Trophoblast cell (in vitro differentiated cells and primary cell): ENCODE data around the gene GLYATL3.
"Not testable (repeated sequence)": the region's sequence is repeated elsewhere in the genome, so short reads cannot be mapped to it uniquely, and the experiment has no call there.

ENCODE experiments used
- DNase-seq, 2 donors: peaks; one replicate each; pipeline ENCODE4 v3.0.0-alpha.2; 2016
- H2AFZ ChIP-seq: 2 replicates; pipeline ENCODE4 v1.6.1; 2013; ENCODE audit warnings: low read length, moderate library complexity, mild to moderate bottlenecking; ENCODE audit not compliant: insufficient read depth, poor library complexity
- H2AK5ac ChIP-seq: 2 replicates; pipeline ENCODE4 v1.6.1; 2013; ENCODE audit warnings: mild to moderate bottlenecking, low read length
- H2BK120ac ChIP-seq: 2 replicates; pipeline ENCODE4 v1.6.1; 2013; ENCODE audit warnings: low read length, mild to moderate bottlenecking, moderate library complexity; ENCODE audit not compliant: insufficient read depth, poor library complexity
- H2BK12ac ChIP-seq: 2 replicates; pipeline ENCODE4 v1.6.1; 2013; ENCODE audit warnings: mild to moderate bottlenecking, low read length, moderate library complexity
- H2BK5ac ChIP-seq: 2 replicates; pipeline ENCODE4 v1.6.1; 2013; ENCODE audit warnings: low read length, low read depth, moderate library complexity, mild to moderate bottlenecking; ENCODE audit not compliant: poor library complexity
- H3K14ac ChIP-seq: 2 replicates; pipeline ENCODE4 v1.6.1; 2013; ENCODE audit warnings: mild to moderate bottlenecking, low read length
- H3K18ac ChIP-seq: 2 replicates; pipeline ENCODE4 v1.6.1; 2013; ENCODE audit warnings: mild to moderate bottlenecking, low read length
- H3K23ac ChIP-seq: 2 replicates; pipeline ENCODE4 v1.6.1; 2013; ENCODE audit warnings: low read length
- H3K27ac ChIP-seq: 2 replicates; pipeline ENCODE4 v1.5.1; 2013; ENCODE audit warnings: low read depth, mild to moderate bottlenecking, inconsistent platforms, low read length, moderate library complexity
- H3K27me3 ChIP-seq: 2 replicates; pipeline ENCODE4 v1.6.1; 2013; ENCODE audit warnings: inconsistent platforms, mild to moderate bottlenecking, low read length, moderate library complexity; ENCODE audit not compliant: insufficient read depth
- H3K36me3 ChIP-seq, 2 experiments: 1 replicate in 1 of 2; 2 replicates in 1 of 2; pipeline ENCODE4 v1.6.1; 2013; ENCODE audit warnings: low read length in 2 of 2, mild to moderate bottlenecking in 2 of 2, moderate library complexity in 1 of 2; ENCODE audit not compliant: insufficient read depth in 2 of 2, control insufficient read depth in 1 of 2
- H3K4ac ChIP-seq: 2 replicates; pipeline ENCODE4 v1.6.1; 2013; ENCODE audit warnings: low read depth, mild to moderate bottlenecking, low read length, moderate library complexity
- H3K4me1 ChIP-seq, 2 experiments: 1 replicate in 1 of 2; 2 replicates in 1 of 2; pipeline ENCODE4 v1.6.1; 2013; ENCODE audit warnings: low read length in 2 of 2, mild to moderate bottlenecking in 2 of 2, moderate library complexity in 1 of 2; ENCODE audit not compliant: insufficient read depth in 2 of 2, control insufficient read depth in 1 of 2
- H3K4me2 ChIP-seq: 2 replicates; pipeline ENCODE4 v1.6.1; 2013; ENCODE audit warnings: inconsistent platforms, mild to moderate bottlenecking, low read length, moderate library complexity
- H3K4me3 ChIP-seq: 2 replicates; pipeline ENCODE4 v1.5.1; 2013; ENCODE audit warnings: mild to moderate bottlenecking, low read depth, low read length, inconsistent platforms
- H3K79me1 ChIP-seq: one replicate; pipeline ENCODE4 v1.6.1; 2013; ENCODE audit warnings: low read length
- H3K79me2 ChIP-seq: 2 replicates; pipeline ENCODE4 v1.6.1; 2013; ENCODE audit warnings: low read length, mild to moderate bottlenecking; ENCODE audit not compliant: control insufficient read depth, insufficient read depth, poor library complexity
- H3K9ac ChIP-seq: 2 replicates; pipeline ENCODE4 v1.6.1; 2013; ENCODE audit warnings: mild to moderate bottlenecking, low read length
- H3K9me3 ChIP-seq: 2 replicates; pipeline ENCODE4 v1.6.1; 2013; ENCODE audit warnings: low read depth, mild to moderate bottlenecking, control low read depth, inconsistent platforms, low read length; ENCODE audit not compliant: insufficient read depth
- H4K12ac ChIP-seq: 2 replicates; pipeline ENCODE4 v1.6.1; 2013; ENCODE audit warnings: low read depth, mild to moderate bottlenecking, low read length, moderate library complexity
- H4K8ac ChIP-seq: 2 replicates; pipeline ENCODE4 v1.6.1; 2013; ENCODE audit warnings: low read depth, mild to moderate bottlenecking, low read length, moderate library complexity
- H4K91ac ChIP-seq: one replicate; pipeline ENCODE4 v1.6.1; 2013; ENCODE audit warnings: low read depth, mild to moderate bottlenecking, low read length, moderate library complexity
- WGBS: extraction: QIAGEN DNeasy Blood & Tissue Kit; methylation state at CpG from one replicate; pipeline ENCODE4 v1.1.7; 2013; ENCODE audit warnings: missing lambda C conversion rate; ENCODE audit not compliant: insufficient read length, insufficient coverage; ENCODE audit errors: extremely low coverage; 5-methylcytosine and 5-hydroxymethylcytosine counted together

Gene GLYATL3

DNA sequence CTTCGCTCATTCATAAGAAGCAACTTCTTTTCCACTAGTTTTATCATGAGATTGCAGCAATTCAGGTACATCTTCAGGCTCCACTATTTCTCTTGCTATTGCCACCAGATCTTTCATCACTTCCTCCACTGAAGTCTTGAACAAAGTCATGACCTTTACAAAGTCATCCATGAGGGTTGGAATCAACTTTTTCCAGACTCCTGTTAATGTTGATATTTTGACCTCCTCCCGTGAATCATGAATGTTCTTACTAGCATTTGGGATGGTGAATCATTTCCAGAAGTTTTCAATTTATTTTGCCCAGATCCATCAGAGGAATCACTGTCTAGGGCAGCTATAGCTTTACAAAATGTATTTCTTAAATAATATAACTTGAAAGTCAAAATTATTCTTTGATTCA, 35.0 kb upstream of the GLYATL3 start:
- H3K27ac ChIP-seq = no peak overlapping the region
- no peak overlapping the region for H3K9ac ChIP-seq
- no peak overlapping the region for H4K91ac ChIP-seq
- DNase-seq = no peak
- no CpG with 5 or more reads among the region's 2 CpGs for WGBS
- H3K23ac ChIP-seq = no peak overlapping the region
- no peak overlapping the region for H2AFZ ChIP-seq
- no peak overlapping the region for H3K4ac ChIP-seq
- H2BK12ac ChIP-seq = no peak overlapping the region
- H3K4me1 ChIP-seq = no peaks in the 10 kb centered on the region
- no peak overlapping the region for H3K4me2 ChIP-seq
- no peak overlapping the region for H3K4me3 ChIP-seq
- no peaks in the 10 kb centered on the region for H3K27me3 ChIP-seq
- H3K36me3 ChIP-seq = no peaks in the 10 kb centered on the region
- no peak overlapping the region for H3K18ac ChIP-seq
- no peak overlapping the region for H2BK5ac ChIP-seq
- H4K8ac ChIP-seq = no peak overlapping the region
- peaks cover 2% of the 10 kb centered on the region for H3K79me2 ChIP-seq
- H3K79me1 ChIP-seq = no peaks in the 10 kb centered on the region
- no peaks in the 10 kb centered on the region for H3K9me3 ChIP-seq
- H3K14ac ChIP-seq = no peak overlapping the region
- H4K12ac ChIP-seq = no peak overlapping the region
- no peak overlapping the region for H2AK5ac ChIP-seq
- no peak overlapping the region for H2BK120ac ChIP-seq

GRCh38 chr6:49468042-49468441, 31.7 kb upstream of the GLYATL3 start:
- H3K4me3 ChIP-seq = no peak overlapping the region
- no peaks in the 10 kb centered on the region for H3K9me3 ChIP-seq
- no peak overlapping the region for H2BK12ac ChIP-seq
- H2BK120ac ChIP-seq = no peak overlapping the region
- no peak overlapping the region for H3K4ac ChIP-seq
- H2BK5ac ChIP-seq = no peak overlapping the region
- H4K12ac ChIP-seq = no peak overlapping the region
- no peak overlapping the region for H2AK5ac ChIP-seq
- no CpG with 5 or more reads among the region's 9 CpGs for WGBS
- no peak overlapping the region for H3K14ac ChIP-seq
- no peak overlapping the region for H4K91ac ChIP-seq
- H3K79me2 ChIP-seq = peaks cover 2% of the 10 kb centered on the region
- H3K27ac ChIP-seq = no peak overlapping the region
- no peaks in the 10 kb centered on the region for H3K36me3 ChIP-seq
- H3K4me2 ChIP-seq = no peak overlapping the region
- no peak overlapping the region for H3K9ac ChIP-seq
- DNase-seq = no peak
- H3K27me3 ChIP-seq = no peaks in the 10 kb centered on the region
- H3K4me1 ChIP-seq = no peaks in the 10 kb centered on the region
- no peak overlapping the region for H2AFZ ChIP-seq
- no peaks in the 10 kb centered on the region for H3K79me1 ChIP-seq
- no peak overlapping the region for H3K23ac ChIP-seq
- H4K8ac ChIP-seq = no peak overlapping the region
- H3K18ac ChIP-seq = no peak overlapping the region

DNA sequence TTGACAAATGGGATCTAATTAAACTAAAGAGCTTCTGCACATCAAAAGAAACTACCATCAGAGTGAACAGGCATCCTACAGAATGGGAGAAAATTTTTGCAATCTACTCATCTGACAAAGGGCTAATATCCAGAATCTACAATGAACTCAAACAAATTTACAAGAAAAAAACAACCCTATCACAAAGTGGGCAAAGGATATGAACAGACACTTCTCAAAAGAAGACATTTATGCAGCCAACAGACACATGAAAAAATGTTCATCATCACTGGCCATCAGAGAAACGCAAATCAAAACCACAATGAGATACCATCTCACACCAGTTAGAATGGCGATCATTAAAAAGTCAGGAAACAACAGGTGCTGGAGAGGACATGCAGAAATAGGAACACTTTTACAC, 23.2 kb upstream of the GLYATL3 start:
- H3K27me3 ChIP-seq, H3K4me2 ChIP-seq, H4K91ac ChIP-seq, H3K4me1 ChIP-seq, H3K4me3 ChIP-seq, H2BK120ac ChIP-seq, H4K12ac ChIP-seq, H2BK5ac ChIP-seq, H2AK5ac ChIP-seq, H3K14ac ChIP-seq, H4K8ac ChIP-seq, H3K23ac ChIP-seq, H3K18ac ChIP-seq, H2AFZ ChIP-seq, H3K79me1 ChIP-seq, H3K36me3 ChIP-seq, DNase-seq, H3K27ac ChIP-seq, H3K9me3 ChIP-seq, H2BK12ac ChIP-seq, H3K79me2 ChIP-seq, H3K9ac ChIP-seq, H3K4ac ChIP-seq: not testable (repeated sequence)
- no CpG with 5 or more reads among the region's 2 CpGs for WGBS

GRCh38 chr6:49479308-49479970, 20.3 kb upstream of the GLYATL3 start:
- WGBS = no CpG with 5 or more reads among the region's 3 CpGs
- Histone ChIP-seq H3K4me3 (no peak overlapping the region), H2BK12ac (no peak overlapping the region), H3K14ac (no peak overlapping the region), H4K12ac (no peak overlapping the region), H4K8ac (no peak overlapping the region), H3K79me2 (no peaks in the 10 kb centered on the region), H2AK5ac (no peak overlapping the region), H2AFZ (no peak overlapping the region), H2BK5ac (no peak overlapping the region), H2BK120ac (no peak overlapping the region), H3K4ac (no peak overlapping the region), H3K79me1 (no peaks in the 10 kb centered on the region), H3K36me3 (peaks cover 9 to 15% of the 10 kb centered on the region in 2 experiments), H3K4me2 (no peak overlapping the region), H3K4me1 (no peaks in the 10 kb centered on the region), H3K9ac (no peak overlapping the region), H3K9me3 (no peaks in the 10 kb centered on the region), H3K18ac (no peak overlapping the region), H4K91ac (no peak overlapping the region), H3K23ac (no peak overlapping the region), H3K27me3 (no peaks in the 10 kb centered on the region), H3K27ac (no peak overlapping the region)
- DNase-seq = no peak
